Measurements from ENCODE around the gene CHRNA5. TPM values are rescaled to one million over a fixed set of nuclear protein-coding genes. Genes with fewer than 3 reads are reported as not detected.

The CHRNA5 gene
- total RNA-seq, 1 donor from 2014 or later = 2.0 TPM

- peak; percentile 85 for DNase-seq (ENCODE audit: low spot score)
- intact Hi-C loops (cut with DNase I) = loop anchor here (1.0 kb wide), 1 partner anchor 91 kb away; no protein-coding TSS in a partner anchor
Measured at GRCh38 chr15:78618490-78618934, 53.2 kb downstream of the CHRNA5 start.

- peak; percentile 58 for DNase-seq (ENCODE audit: low spot score)
- intact Hi-C loops (cut with DNase I) = no loop called here
Measured at GRCh38 chr15:78619022-78619950, 54.0 kb downstream of the CHRNA5 start.

GRCh38 chr15:78620021-78620526 is 54.8 kb downstream of the CHRNA5 start:
- intact Hi-C loops (cut with DNase I) = no loop called here
- DNase-seq (ENCODE audit: low spot score) = peak; percentile 60

- intact Hi-C loops (cut with DNase I) = no loop called here
- no peak for DNase-seq (ENCODE audit: low spot score)
Measured at GRCh38 chr15:78620527-78621421, 55.5 kb downstream of the CHRNA5 start, which contains the start of gene CHRNA3. Gene CHRNA3 (minus strand): TSS chr15:78620996. CDS start chr15:78620794, 202 bp downstream.

GRCh38 chr15:78621810-78622402 is 56.6 kb downstream of the CHRNA5 start:
- DNase-seq (ENCODE audit: low spot score) = no peak
- intact Hi-C loops (cut with DNase I) = no loop called here

- intact Hi-C loops (cut with DNase I) = no loop called here
- no peak for DNase-seq (ENCODE audit: low spot score)
Measured at GRCh38 chr15:78623786-78624497, 58.6 kb downstream of the CHRNA5 start.

- intact Hi-C loops (cut with DNase I) = no loop called here
- DNase-seq (ENCODE audit: low spot score) = no peak
Measured at GRCh38 chr15:78624651-78625590, 59.6 kb downstream of the CHRNA5 start.

GRCh38 chr15:78625606-78626280 is 60.4 kb downstream of the CHRNA5 start:
- intact Hi-C loops (cut with DNase I) = no loop called here

GRCh38 chr15:78626381-78626995 is 61.2 kb downstream of the CHRNA5 start:
- intact Hi-C loops (cut with DNase I) = no loop called here
- DNase-seq (ENCODE audit: low spot score) = no peak

More at GRCh38 chr15:78625606-78626280, 60.4 kb downstream of the CHRNA5 start:
- DNase-seq (ENCODE audit: low spot score) = peak; percentile 53

- intact Hi-C loops (cut with DNase I) = no loop called here
Measured at GRCh38 chr15:78627348-78627747, 62.0 kb downstream of the CHRNA5 start.

GRCh38 chr15:78628227-78628626 is 62.9 kb downstream of the CHRNA5 start:
- no peak for DNase-seq (ENCODE audit: low spot score)
- intact Hi-C loops (cut with DNase I) = no loop called here

More at GRCh38 chr15:78627348-78627747, 62.0 kb downstream of the CHRNA5 start:
- no peak for DNase-seq (ENCODE audit: low spot score)

GRCh38 chr15:78629031-78629715 is 63.9 kb downstream of the CHRNA5 start:
- DNase-seq (ENCODE audit: low spot score) = no peak
- intact Hi-C loops (cut with DNase I) = no loop called here

- no peak for DNase-seq (ENCODE audit: low spot score)
- intact Hi-C loops (cut with DNase I) = no loop called here
Measured at GRCh38 chr15:78629716-78630065, 64.4 kb downstream of the CHRNA5 start.

- no peak for DNase-seq (ENCODE audit: low spot score)
- intact Hi-C loops (cut with DNase I) = no loop called here
Measured at GRCh38 chr15:78630886-78631633, 65.7 kb downstream of the CHRNA5 start.

GRCh38 chr15:78633348-78633747 is 68.0 kb downstream of the CHRNA5 start:
- intact Hi-C loops (cut with DNase I) = no loop called here
- DNase-seq (ENCODE audit: low spot score) = no peak

Data from cardiac septum (tissue), 1 donor.